Measurements from ENCODE around the gene MYO10. TPM values are rescaled to one million over a fixed set of nuclear protein-coding genes. Genes with fewer than 3 reads are reported as not detected.
A peak's percentile ranks its signal among the peaks of the same experiment; 100 is the strongest.
"Not testable (repeated sequence)": the region's sequence is repeated elsewhere in the genome, so short reads cannot be mapped to it uniquely, and the experiment has no call there.

MYO10 gene
- polyA plus RNA-seq, 4 donors, result 28.8 to 46.4 (median 40.1) TPM

DNA sequence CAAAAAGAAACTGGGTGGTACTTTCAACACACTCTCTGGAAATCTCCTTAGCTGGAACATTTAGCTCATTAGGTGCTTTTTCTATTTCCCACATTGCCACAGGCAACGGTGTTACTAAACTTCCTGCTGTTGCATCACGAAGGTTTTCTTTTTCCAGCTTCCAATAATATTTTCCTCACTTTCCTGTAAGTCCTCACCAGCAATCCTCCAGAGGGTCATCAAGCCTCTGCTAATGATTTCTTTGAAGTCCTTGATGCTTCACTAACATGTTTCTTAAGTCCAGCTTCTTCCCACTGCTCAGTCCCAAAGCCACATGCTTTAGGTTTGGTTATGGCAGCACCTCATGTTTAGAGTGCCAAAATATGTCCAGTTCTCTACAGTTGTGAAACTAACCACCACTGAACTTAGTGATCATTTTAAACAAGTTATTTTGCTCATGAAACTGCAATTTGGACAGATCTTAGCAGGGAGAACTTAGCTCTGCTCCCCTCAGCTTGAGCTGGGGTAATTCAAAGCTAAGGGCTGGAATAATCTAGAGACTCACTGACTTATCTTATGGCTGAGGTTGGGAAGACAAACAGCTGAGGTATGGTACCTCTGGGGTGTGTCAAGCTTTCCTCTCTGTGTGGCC is 279.4 kb downstream of the MYO10 start:
- no peak for DNase-seq (ENCODE audit: low read depth in 4 of 4, low spot score in 3 of 4)

DNA sequence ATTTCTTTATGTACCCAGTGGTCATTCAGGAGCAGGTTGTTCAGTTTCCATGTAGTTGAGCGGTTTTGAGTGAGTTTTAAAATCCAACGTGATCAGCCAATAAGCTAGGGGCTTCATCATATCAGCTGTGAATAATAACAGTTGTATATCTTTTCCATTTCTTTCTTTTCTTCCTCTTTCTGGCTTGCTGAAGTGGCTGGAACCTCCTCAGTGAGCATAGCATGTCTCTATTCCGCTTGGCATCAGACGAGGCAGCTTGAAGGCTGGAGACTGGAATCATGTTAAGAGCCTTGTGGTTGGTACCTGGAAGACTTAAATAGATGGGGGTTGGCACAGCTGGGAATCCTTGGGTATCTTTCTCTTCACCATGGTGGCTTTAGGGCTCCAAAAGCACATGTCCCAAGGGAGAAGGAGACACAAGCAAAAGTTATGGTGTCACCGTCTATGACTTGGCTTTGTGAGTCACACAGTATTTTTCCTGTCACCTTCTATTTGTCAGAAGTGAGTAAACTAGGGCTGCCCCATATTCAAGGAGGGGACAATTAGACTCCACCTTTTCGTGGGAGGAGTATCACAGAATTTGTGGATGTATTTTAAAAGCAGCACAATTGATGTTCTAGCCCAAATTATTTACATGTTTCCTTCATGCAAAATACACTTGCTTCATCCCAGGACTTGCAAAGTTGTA is 281.3 kb downstream of the MYO10 start:
- DNase-seq (ENCODE audit: low read depth in 4 of 4, low spot score in 3 of 4), result no peak

DNA sequence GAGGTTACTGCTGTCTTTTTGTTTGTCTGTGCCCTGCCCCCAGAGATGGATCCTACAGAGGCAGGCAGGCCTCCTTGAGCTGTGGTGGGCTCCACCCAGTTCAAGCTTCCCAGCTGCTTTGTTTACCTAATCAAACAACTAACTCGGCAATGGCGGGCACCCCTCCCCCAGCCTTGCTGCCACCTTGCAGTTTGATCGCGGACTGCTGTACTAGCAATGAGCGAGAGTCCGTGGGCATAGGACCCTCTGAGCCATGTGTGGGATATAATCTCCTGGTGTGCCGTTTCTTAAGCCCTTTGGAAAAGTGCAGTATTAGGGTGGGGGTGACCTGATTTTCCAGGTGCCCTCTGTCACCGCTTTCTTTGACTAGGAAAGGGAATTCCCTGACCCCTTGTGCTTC is 287.3 kb downstream of the MYO10 start:
- not testable (repeated sequence) for DNase-seq (ENCODE audit: low read depth in 4 of 4, low spot score in 3 of 4)

- no peak for DNase-seq (ENCODE audit: low read depth in 4 of 4, low spot score in 3 of 4)
These were observed 291.7 kb downstream of the MYO10 start for GRCh38 chr5:16644301-16644889.

DNA sequence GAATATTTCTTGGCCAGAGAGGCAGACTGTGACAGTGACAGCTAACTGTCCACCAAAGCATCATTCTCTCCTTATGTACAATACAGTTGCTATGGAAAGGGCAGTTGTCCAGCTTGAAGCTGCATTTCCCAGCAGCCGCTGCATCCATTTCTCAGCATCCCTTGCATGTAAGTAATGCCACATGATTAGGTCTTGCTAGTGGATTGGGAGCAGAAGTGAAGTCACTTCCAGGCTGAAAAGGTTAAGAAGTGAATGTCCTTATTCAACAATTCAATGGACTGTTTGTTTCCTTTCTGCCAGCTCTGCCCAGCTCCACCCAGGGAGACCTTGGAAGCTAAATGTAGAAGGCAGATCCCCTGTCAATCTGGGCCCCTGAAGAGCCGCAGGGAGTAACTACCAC is 293.2 kb downstream of the MYO10 start:
- no peak for DNase-seq (ENCODE audit: low read depth in 4 of 4, low spot score in 3 of 4)

- no peak for DNase-seq (ENCODE audit: low read depth in 4 of 4, low spot score in 3 of 4)
These were observed 296.9 kb downstream of the MYO10 start for GRCh38 chr5:16639206-16639605.

DNA sequence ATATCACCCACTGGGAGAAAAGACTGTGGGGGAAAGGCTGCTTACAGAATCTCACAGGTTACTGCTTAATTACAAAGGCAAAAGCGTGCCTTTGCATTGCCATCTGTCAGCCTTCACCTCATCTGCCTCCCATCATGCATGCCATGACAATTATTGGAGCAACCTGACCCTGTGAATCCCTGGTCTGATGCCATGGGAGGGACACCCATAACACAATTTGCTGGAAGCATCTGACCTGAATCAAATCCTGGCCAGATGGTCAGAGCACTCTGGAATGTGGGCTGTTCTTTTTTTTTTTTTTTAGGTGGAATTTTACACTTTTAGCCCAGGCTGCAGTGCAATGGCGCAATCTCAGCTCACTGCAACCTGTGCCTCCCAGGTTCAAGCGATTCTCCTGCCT is 307.7 kb downstream of the MYO10 start:
- no peak for DNase-seq (ENCODE audit: low read depth in 4 of 4, low spot score in 3 of 4)

DNA sequence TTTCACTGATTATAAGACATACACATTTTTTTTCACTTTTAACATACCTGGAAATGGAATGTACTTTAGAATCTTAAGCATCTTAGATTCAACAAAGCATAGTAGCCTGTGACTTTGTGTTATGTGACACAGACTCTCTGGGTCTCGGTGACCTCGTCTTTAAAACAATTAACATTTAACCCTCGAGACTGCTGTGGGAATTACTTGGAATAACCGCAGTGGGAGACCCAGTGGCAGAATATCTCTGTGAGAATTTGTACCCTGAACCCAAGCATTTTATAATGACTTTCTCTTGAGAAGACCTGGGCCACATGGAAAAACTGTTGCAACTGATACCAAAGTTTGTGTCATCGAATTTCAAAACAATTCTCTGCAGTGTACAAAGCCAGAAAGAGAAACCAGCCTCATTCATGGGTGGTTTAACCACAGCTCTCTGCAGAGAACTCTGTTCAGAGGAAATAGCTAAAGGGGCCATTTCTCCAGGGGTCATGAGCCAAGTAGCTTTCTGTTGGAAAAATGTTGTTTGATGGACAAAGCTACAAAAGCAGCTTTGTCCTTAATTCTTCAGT is 309.3 kb downstream of the MYO10 start:
- DNase-seq (ENCODE audit: low read depth in 4 of 4, low spot score in 3 of 4), result no peak

- no peak for DNase-seq (ENCODE audit: low read depth in 4 of 4, low spot score in 3 of 4)
These were observed 311.0 kb downstream of the MYO10 start for GRCh38 chr5:16625096-16625495.

DNA sequence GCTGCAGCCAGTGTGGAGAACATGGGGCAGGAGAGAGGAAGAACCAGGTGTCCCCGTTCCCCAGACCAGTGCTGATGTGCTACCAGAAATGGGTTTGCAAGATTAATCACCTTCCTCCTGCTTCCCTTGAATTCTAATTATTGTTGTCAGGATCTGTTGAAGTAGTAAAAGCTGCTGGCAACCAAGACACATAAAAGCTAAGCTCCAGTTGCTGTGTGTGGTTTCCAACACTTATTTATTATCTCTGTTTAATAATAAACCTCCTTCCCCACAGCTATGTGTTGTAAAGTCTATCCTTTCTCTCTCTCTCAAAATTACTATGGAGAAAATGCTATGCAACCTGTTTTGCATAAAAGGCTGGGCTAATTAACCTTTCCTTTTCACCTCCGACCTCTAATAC is 317.0 kb downstream of the MYO10 start:
- DNase-seq (ENCODE audit: low read depth in 4 of 4, low spot score in 3 of 4), result no peak

GRCh38 chr5:16618138-16618897 is 317.8 kb downstream of the MYO10 start:
- DNase-seq (ENCODE audit: low read depth in 4 of 4, low spot score in 3 of 4), result no peak

GRCh38 chr5:16617274-16617968 is 318.7 kb downstream of the MYO10 start:
- DNase-seq (ENCODE audit: low read depth in 4 of 4, low spot score in 3 of 4), result no peak

DNA sequence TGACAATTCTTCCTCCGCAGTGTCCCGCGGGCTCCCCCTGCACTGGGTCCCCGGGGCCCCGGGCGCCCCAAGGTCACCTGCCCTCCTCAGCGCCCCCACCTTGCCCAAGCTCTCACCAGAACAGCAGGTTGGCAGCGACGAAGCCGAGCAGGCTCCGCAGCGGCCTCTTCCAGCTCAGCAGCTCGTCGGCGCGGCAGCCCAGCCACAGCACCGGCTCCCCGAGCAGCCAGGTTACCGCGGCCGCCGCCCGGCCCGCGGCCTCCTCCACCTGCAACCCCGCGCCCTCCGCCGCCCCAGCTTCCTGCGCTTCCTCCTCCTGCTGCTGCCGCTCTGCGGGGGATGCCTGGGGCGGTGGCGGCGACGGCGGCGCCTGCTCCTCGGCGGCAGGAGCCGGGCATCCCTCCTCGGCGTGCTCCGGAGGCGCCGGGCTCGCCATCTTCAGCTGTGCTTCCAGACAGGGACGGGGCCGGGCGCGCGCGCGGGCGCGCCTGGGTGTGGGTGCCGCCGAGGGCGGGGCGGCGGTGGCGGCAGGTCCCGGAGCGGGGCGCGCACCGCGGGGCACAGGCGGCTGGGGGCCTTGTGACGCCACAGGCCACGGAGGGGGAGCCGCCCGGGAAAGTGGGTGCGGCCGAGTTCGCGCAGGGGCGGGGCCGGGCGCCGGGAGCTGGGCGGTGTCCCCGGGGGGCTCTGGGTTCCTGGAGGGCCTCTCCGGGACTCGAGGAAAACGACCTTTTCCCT is 319.4 kb downstream of the MYO10 start, which contains the start of gene RETREG1:
RETREG1 (minus strand) TSS at position 462 of the 738 bp plus-strand sequence; CDS start at position 436, 26 bp downstream.
- peak in 1 of 4 donors; percentile 40 for DNase-seq (ENCODE audit: low read depth in 4 of 4, low spot score in 3 of 4)

GRCh38 chr5:16615741-16616535 is 320.1 kb downstream of the MYO10 start:
- no peak for DNase-seq (ENCODE audit: low read depth in 4 of 4, low spot score in 3 of 4)

DNA sequence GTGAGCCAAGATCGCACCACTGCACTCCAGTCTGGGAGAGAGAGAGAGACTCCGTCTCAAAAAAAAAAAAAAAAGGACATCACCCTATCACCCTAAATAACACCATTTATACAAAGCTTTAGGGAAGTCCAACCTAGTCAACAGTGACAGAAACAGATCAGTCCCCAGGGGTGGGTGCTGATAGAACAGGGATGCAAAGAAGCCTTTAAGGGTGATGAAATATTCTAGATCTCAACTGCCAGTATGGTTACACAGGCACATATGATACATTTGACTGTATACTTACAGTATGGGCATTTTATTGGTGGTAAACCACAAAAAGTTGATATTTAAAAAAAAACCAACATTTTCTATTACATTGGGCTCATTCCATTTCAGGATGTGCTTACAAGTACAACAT is 324.1 kb downstream of the MYO10 start:
- DNase-seq (ENCODE audit: low read depth in 4 of 4, low spot score in 3 of 4), result no peak

All from left renal pelvis (tissue), 4 donors.